Omental fat pad (tissue), 4 donors: ENCODE measurements around the gene MLST8. TPM values are rescaled to one million over a fixed set of nuclear protein-coding genes. Genes with fewer than 3 reads are reported as not detected.

Experiments used
- ATAC-seq: fragments of 150-250 bp; one replicate; pipeline ENCODE4 v1.9.1; 2016; ENCODE audit warnings: mild to moderate bottlenecking, moderate library complexity; ENCODE audit not compliant: low FRiP score
- DNase-seq: peaks from one replicate; pipeline ENCODE4 v3.0.0-alpha.2; 2019; ENCODE audit warnings: low spot score
- total RNA-seq, 4 donors: library from RNA; depleted of rRNA; stranded (reverse); fragments of >200 nt; gene quantifications; one replicate each; pipeline ENCODE4 v1.1.0, GENCODE V29; 2016
- TF ChIP-seq, protein P1 (sequence below), 3 donors: fragments of 450-650 bp; IDR thresholded peaks; one replicate each; pipeline ENCODE4 v1.5.1; 2016 to 2017; ENCODE audit warnings: antibody characterized with exemption in 3 of 3, mild to moderate bottlenecking in 3 of 3, moderate library complexity in 2 of 3

The MLST8 gene
- total RNA-seq, 4 donors from 2014 or later, result 29.8 to 44.6 (median 34.6) TPM

DNA sequence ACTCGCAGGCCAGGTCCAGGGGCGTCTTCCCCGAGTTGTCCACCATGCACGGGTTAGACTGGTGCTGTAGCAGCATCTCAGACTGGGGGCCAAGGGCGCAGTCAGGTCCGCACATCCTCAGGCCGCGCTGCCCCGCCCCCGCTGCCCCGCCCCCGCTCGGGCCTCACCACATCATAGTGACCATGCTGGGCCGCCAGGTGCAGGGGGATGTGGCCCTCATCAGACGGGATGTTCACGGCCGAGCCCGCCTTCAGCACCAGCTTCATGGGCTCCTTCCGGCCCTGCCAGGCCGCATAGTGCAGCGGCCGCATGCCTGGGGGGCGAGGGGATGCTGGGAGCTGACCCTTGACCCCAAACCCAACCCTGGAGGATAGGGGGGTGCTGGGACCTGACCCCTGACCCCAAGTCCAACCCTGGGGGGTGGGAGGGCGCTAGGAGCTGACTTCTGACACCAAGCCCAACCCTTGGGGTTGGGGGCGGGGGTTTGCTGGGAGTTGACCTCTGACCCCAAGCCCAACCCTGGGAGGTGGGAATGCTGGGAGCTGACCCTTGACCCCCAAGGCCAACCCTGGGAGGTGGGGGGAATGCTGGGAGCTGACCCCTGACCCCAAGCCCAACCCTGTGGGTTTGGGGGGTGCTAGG is 15.9 kb upstream of the MLST8 start:
- TF ChIP-seq, protein P1, sequence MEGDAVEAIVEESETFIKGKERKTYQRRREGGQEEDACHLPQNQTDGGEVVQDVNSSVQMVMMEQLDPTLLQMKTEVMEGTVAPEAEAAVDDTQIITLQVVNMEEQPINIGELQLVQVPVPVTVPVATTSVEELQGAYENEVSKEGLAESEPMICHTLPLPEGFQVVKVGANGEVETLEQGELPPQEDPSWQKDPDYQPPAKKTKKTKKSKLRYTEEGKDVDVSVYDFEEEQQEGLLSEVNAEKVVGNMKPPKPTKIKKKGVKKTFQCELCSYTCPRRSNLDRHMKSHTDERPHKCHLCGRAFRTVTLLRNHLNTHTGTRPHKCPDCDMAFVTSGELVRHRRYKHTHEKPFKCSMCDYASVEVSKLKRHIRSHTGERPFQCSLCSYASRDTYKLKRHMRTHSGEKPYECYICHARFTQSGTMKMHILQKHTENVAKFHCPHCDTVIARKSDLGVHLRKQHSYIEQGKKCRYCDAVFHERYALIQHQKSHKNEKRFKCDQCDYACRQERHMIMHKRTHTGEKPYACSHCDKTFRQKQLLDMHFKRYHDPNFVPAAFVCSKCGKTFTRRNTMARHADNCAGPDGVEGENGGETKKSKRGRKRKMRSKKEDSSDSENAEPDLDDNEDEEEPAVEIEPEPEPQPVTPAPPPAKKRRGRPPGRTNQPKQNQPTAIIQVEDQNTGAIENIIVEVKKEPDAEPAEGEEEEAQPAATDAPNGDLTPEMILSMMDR (IDR thresholded peaks at IDR 0.05), result no peak
- no peak for ATAC-seq
- DNase-seq, result no peak

DNA sequence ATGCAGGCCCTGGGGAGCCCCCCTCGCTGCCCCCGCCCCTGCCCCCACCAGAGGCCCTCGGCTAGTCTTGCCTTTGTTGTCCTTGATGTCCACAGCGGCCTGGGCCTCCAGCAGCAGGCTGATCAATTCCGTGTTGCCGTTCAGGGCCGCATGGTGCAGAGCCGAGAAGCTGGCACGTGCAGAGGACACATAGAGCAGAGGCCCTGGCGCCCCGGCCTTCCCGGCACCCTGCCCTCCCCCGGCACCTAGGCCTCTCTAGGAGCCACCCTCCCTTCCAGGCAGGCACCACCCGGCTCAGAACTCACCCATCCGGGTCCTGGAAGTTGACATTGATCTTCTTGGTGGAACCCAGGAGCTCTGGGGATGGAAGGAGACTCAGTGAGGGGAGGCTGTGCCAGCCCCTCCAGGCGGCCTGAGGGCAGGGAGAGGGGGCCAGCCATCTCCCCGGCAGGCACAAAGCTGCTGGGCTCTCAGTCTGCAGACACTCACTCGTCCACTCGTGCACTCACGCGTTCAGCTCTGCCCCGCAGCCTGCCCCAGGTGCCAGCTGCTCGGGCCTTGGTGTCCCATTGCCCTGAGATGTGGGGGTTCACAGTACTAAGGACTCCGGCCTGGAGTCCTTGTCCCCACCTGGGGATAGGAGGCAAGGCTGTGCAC is 15.1 kb upstream of the MLST8 start:
- DNase-seq (no peak), ATAC-seq (no peak)
- TF ChIP-seq, protein P1 (IDR thresholded peaks at IDR 0.05), result no peak

DNA sequence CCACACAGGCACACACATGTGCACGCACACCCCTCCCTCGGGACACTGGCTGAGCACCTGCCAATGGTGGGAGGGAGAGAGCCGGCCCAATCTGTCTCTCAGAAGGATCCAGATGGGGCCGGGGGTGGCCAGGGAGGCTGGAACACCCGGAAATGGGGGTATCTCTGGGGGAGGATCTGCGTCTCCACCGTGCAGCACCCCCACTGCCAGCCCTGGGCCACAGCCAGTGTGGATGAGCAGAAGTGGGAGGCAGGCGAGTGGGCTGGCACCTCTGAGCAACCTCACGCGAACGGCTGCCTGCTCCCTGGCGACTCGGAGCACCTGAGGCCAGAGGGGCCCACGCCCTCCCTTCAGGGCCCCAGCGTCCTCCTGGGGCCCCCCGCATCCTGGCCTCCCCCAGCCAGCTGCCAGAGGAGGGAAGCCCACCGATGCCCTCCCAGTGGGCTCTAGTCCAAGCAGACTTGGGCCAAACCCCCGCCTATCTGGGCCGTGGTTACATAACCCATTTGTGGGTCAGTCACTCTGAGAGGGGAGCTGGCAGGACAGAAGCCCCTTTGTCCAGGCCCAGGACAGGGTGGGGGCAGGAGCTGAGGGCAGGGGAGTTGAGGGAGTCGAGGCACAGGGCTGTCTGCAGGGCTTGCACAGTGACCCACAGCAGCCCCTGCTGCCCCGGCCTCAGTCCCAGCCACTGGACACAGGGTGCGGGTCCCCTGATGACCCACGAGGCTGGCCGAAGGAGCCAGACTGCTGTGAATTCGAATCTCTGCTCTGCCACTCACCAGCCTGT is 14.4 kb upstream of the MLST8 start:
- TF ChIP-seq, protein P1 (IDR thresholded peaks at IDR 0.05), result no peak
- no peak for DNase-seq
- no peak for ATAC-seq

DNA sequence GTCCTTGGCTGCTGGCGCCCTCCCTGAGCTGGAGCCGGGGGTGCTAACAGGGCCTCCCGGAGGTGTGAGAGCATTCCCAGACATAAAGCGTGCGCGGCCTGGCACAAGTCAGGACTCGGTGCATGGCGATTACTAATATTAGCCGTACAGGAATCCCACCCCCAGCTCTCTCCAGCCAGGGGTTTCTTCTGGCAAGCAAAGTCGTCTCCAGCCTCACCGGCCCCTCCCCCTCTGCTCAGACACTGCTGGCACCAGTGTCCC is 13.9 kb upstream of the MLST8 start:
- ATAC-seq (no peak), DNase-seq (no peak)
- TF ChIP-seq, protein P1 (IDR thresholded peaks at IDR 0.05), result no peak

DNA sequence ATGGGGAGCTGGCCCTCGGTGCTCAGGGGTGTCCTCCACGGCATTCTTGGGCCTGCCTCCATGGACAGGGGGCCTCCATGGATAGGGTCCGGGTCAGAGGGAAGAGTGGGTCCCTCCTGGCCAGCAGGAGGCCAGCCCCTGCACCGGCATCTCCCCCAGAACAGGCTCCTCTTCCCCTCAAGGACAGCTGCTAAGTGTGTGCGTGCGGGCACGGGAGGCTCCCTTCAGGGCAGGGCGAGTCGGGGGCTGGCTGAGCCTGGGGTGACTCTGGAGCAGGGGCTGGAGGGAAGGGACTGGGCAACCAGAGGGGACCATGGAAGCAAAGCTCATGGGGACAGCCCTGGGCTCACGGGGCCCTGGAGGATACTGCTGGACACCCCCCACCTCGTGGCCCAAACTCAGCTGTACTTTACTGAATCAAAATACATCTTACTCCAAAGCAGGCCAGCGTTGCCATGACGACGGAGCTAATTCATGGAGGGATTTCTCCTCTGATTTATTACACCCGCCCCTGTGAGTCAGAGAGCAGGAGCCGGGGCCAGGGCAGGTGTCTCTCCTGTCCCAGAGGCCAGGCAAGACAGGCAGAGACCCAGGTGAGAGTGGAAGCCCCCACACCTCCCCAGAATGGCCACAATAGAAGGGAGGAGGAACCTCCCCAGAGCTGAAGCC is 11.0 kb upstream of the MLST8 start:
- ATAC-seq (no peak), DNase-seq (peak; percentile 49)
- TF ChIP-seq, protein P1 (IDR thresholded peaks at IDR 0.05), result no peak

DNA sequence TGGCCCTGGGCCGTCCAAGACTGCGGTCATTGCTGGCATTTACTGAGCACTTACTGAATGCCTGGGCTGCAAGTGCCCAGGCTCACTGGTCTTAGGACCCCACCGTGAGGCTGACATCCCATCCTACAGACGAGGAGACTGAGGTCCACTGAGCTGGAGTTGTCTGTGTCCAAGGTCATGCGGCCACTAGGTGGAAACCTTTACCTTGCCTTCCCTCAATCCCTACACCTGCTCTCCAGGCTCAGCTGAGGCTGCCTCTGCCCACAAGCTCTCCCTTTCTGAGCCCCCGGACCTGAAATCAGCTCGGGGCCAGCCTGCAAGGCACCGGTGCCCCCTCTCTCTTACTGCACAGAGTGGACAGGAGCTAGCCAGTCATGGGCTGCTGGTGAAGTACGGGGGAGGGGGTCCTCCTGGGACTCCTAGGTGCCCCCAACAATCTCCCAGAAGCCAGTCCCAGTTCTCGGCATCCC is 10.4 kb upstream of the MLST8 start:
- TF ChIP-seq, protein P1 (IDR thresholded peaks at IDR 0.05), result no peak
- DNase-seq (no peak), ATAC-seq (no peak)
